Thyroid gland (tissue), 4 donors: Measurements from ENCODE around the gene IGFBP5. TPM values are rescaled to one million over a fixed set of nuclear protein-coding genes. Genes with fewer than 3 reads are reported as not detected.

Source experiments
- DNase-seq, 2 donors: peaks; one replicate each; pipeline ENCODE4 v3.0.0-alpha.2; 2019
- H3K27ac ChIP-seq, 3 donors: fragments of 200-600 bp; sonication (generic); 1 replicate in 2 of 3; 2 replicates in 1 of 3; pipeline ENCODE4 v1.5.1; 2016 to 2019; ENCODE audit warnings: mild to moderate bottlenecking in 1 of 3, moderate library complexity in 1 of 3
- H3K27me3 ChIP-seq: fragments of 200-600 bp; sonication (generic); one replicate; pipeline ENCODE4 v1.5.1; 2019
- H3K36me3 ChIP-seq, 2 donors: fragments of 200-600 bp; sonication (generic); one replicate each; pipeline ENCODE4 v1.5.1; 2016 to 2019
- H3K4me1 ChIP-seq, 2 donors: fragments of 200-600 bp; sonication (generic); one replicate each; pipeline ENCODE4 v1.5.1; 2017 to 2019
- H3K4me3 ChIP-seq, 3 donors: fragments of 200-600 bp; sonication (generic); replicated peaks in 1 of 3; 1 replicate in 2 of 3; 2 replicates in 1 of 3; pipeline ENCODE4 v1.5.1; 2016; ENCODE audit warnings: mild to moderate bottlenecking in 1 of 3
- H3K9me3 ChIP-seq: fragments of 200-600 bp; sonication (generic); one replicate; pipeline ENCODE4 v1.5.1; 2017
- CTCF ChIP-seq, 6 experiments: fragments of 200-600 bp in 3 of 6; fragments of 450-650 bp in 3 of 6; sonication (generic) in 3 of 6; IDR thresholded peaks; one replicate each; pipeline ENCODE4 v1.5.1; 2016 to 2019; ENCODE audit warnings: antibody characterized with exemption in 6 of 6, mild to moderate bottlenecking in 2 of 6, inconsistent platforms in 1 of 6, moderate library complexity in 1 of 6
- POLR2A ChIP-seq, 2 donors: fragments of 450-650 bp; IDR thresholded peaks; one replicate each; pipeline ENCODE4 v1.6.1; 2017; ENCODE audit warnings: antibody characterized with exemption in 2 of 2, mild to moderate bottlenecking in 2 of 2, moderate library complexity in 1 of 2
- WGBS, 2 donors: methylation state at CpG; one replicate each; pipeline ENCODE4 v1.1.5; 2017; 5-methylcytosine and 5-hydroxymethylcytosine counted together
- intact Hi-C: fragments of 100-400 bp; cut with DNase I; formaldehyde crosslinking; loops from one replicate; pipeline ENCODE4 v1.15.1; 2023
- total RNA-seq, 4 donors: library from RNA; depleted of rRNA; stranded (reverse); fragments of >200 nt; gene quantifications; one replicate each; pipeline ENCODE4 v1.2.3, GENCODE V29; 2016

IGFBP5 gene
- 1,000 to 10,000 TPM in 1 of 4 donors, 100 to 1,000 TPM in 3; 704 to 1,519 (median 952) TPM for total RNA-seq

- intact Hi-C loops = loop anchor here (5.0 to 10.0 kb wide), 4 partner anchors 287 to 817 kb away; no protein-coding TSS in a partner anchor
- H3K4me1 ChIP-seq = peaks cover 27 to 51% of the 10 kb centered on the region in 2 donors
- peak; percentile 96 to 97 for DNase-seq
Measured at GRCh38 chr2:216695401-216695821, at the start of gene IGFBP5. IGFBP5 (minus strand) TSS chr2:216695549; CDS start chr2:216694775, 774 bp downstream.

GRCh38 chr2:216743781-216744180 lies 48.4 kb upstream of the IGFBP5 start:
- H3K9me3 ChIP-seq = no peaks in the 10 kb centered on the region
- H3K27ac ChIP-seq = no peak overlapping the region
- 83 to 95% methylated on average over 1 of the region's 1 CpG for WGBS, 2 donors
- intact Hi-C loops = no loop called here
- no peak overlapping the region for H3K4me3 ChIP-seq
- H3K27me3 ChIP-seq = no peaks in the 10 kb centered on the region
- TF ChIP-seq CTCF (IDR thresholded peaks at IDR 0.05) (no peak), POLR2A (IDR thresholded peaks at IDR 0.05) (no peak)
- H3K4me1 ChIP-seq = peaks cover 20 to 38% of the 10 kb centered on the region in 2 donors
- no peaks in the 10 kb centered on the region for H3K36me3 ChIP-seq
- no peak for DNase-seq

More at GRCh38 chr2:216695401-216695821, at the start of gene IGFBP5:
- Histone ChIP-seq H3K36me3 (no peaks in the 10 kb centered on the region), H3K4me3 (peak within 1 kb of the TSS; percentile 72 to 81 (median 75)), H3K9me3 (no peaks in the 10 kb centered on the region), H3K27me3 (no peaks in the 10 kb centered on the region), H3K27ac (peak within 1 kb of the TSS; percentile 83 to 94 (median 86))
- 3 to 5% methylated on average over 15 to 16 of the region's 16 CpGs for WGBS, 2 donors
- peak; percentile 82 to 97 for TF ChIP-seq POLR2A (IDR thresholded peaks at IDR 0.05)
- peak in 1 of 6 experiments; percentile 21 for TF ChIP-seq CTCF (IDR thresholded peaks at IDR 0.05)

- no peak overlapping the region for H3K4me3 ChIP-seq
- no peak for TF ChIP-seq POLR2A (IDR thresholded peaks at IDR 0.05)
- TF ChIP-seq CTCF (IDR thresholded peaks at IDR 0.05) = no peak
- no peak for DNase-seq
- no peaks in the 10 kb centered on the region for H3K27me3 ChIP-seq
- no peaks in the 10 kb centered on the region for H3K36me3 ChIP-seq
- intact Hi-C loops = no loop called here
- peaks cover 20 to 39% of the 10 kb centered on the region in 2 donors for H3K4me1 ChIP-seq
- WGBS, 2 donors = 87% methylated on average over 3 of the region's 3 CpGs
- H3K9me3 ChIP-seq = no peaks in the 10 kb centered on the region
- no peak overlapping the region for H3K27ac ChIP-seq
Measured at GRCh38 chr2:216742411-216742810, 47.1 kb upstream of the IGFBP5 start.

GRCh38 chr2:216741223-216741593 lies 45.9 kb upstream of the IGFBP5 start:
- intact Hi-C loops = no loop called here
- Histone ChIP-seq H3K9me3 (no peaks in the 10 kb centered on the region), H3K36me3 (no peaks in the 10 kb centered on the region), H3K27ac (peak overlapping the region; percentile 17 to 87 (median 74)), H3K4me3 (no peak overlapping the region), H3K27me3 (no peaks in the 10 kb centered on the region), H3K4me1 (peaks cover 20 to 37% of the 10 kb centered on the region in 2 donors)
- 62 to 79% methylated on average over 2 of the region's 2 CpGs for WGBS, 2 donors
- DNase-seq = no peak
- TF ChIP-seq CTCF (IDR thresholded peaks at IDR 0.05) (no peak), POLR2A (IDR thresholded peaks at IDR 0.05) (no peak)

GRCh38 chr2:216740557-216741222 lies 45.3 kb upstream of the IGFBP5 start:
- Histone ChIP-seq H3K27ac (peak overlapping the region; percentile 53 to 87 (median 74)), H3K27me3 (no peaks in the 10 kb centered on the region), H3K4me1 (peaks cover 20 to 34% of the 10 kb centered on the region in 2 donors), H3K36me3 (no peaks in the 10 kb centered on the region), H3K4me3 (no peak overlapping the region), H3K9me3 (no peaks in the 10 kb centered on the region)
- peak; percentile 76 to 78 for DNase-seq
- WGBS, 2 donors = 42 to 48% methylated on average over 6 of the region's 6 CpGs
- TF ChIP-seq POLR2A (IDR thresholded peaks at IDR 0.05) (no peak), CTCF (IDR thresholded peaks at IDR 0.05) (no peak)
- intact Hi-C loops = no loop called here
